ENCODE results near the gene FBXL15. TPM values are rescaled to one million over a fixed set of nuclear protein-coding genes. Genes with fewer than 3 reads are reported as not detected.
A peak's percentile ranks its signal among the peaks of the same experiment; 100 is the strongest.

Gene FBXL15
- total and polyA plus RNA-seq, 2 of the 13 experiments (the other 11 are each of a cell fraction or from before 2014, with no cell fraction given), result 4.3 to 8.3 TPM

DNA sequence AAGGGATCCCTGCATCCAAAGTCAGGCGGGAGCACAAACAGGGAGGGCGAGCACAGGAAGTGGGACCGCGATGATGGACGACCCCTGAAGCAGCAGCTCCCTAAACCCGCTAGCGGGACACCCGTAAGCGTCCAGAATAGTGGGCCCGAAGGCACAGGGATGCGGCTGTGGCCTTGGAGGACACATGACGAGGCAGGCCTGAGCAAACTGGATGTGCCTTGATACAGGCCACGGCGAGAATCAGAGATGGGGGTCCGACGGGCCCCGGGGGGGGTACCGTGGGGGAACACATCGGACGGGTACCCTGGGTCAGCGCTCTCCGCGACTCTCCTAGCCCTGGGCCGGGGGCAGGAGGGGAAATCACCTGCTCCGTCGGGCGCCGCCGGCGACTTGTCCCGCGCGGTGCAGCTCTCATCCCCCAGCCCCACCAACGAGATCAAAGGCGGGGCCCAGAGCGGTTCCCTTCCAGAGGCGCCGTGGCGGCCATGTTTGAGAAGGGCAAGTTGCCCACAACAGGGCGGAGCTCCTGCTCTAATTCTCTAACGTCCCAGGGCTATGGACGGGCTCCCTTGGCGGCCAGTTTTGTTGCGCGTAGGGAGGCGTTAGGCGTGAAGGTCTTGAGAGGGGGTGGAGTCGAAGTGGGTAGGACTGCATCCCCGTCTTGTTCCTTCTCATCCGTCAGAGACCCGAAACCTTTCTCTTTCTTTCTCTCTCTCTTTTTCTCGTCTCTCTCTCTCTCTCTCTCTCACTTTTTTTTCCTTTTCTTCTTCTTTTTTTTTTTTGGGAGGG is 11.7 kb downstream of the FBXL15 start, which contains the start of gene CUEDC2 (continued):
- TF ChIP-seq ZNF296 (CRISPR knock-in tag; conservative IDR thresholded peaks at IDR 0.05) (no peak), YEATS4 (CRISPR knock-in tag; IDR thresholded peaks at IDR 0.05; ENCODE audit: borderline replicate concordance) (peak; percentile 27; the same call in 1 of the 2 replicates), ZNF841 (CRISPR knock-in tag; IDR thresholded peaks at IDR 0.05; ENCODE audit: borderline replicate concordance) (no peak), CENPBD1 (CRISPR knock-in tag; IDR thresholded peaks at IDR 0.05; ENCODE audit: borderline replicate concordance, low read depth) (no peak), POLR2AphosphoS2 (IDR thresholded peaks at IDR 0.05; ENCODE audit: low read depth, low read length) (no peak), ELF3 (CRISPR knock-in tag; IDR thresholded peaks at IDR 0.05) (peak; percentile 50; the same call in 1 of the 2 replicates), ZNF362 (CRISPR knock-in tag; IDR thresholded peaks at IDR 0.05; ENCODE audit: borderline replicate concordance) (peak; percentile 50), ZNF382 (CRISPR knock-in tag; IDR thresholded peaks at IDR 0.05; ENCODE audit: borderline replicate concordance) (no peak), BRD4 (CRISPR knock-in tag; IDR thresholded peaks at IDR 0.05) (peak; percentile 28; the same call in 1 of the 2 replicates), FOXK1 (CRISPR knock-in tag; IDR thresholded peaks at IDR 0.05; ENCODE audit: borderline replicate concordance, low read depth) (peak; percentile 77; the same call in 1 of the 2 replicates), EP300 (IDR thresholded peaks at IDR 0.05; ENCODE audit: low read depth in 2 of 2, low read length in 2 of 2) (0 out of 4 replicates have a peak, but pooled peaks of 1 of the 2 experiments have one; percentile 17), EP300 (CRISPR knock-in tag; IDR thresholded peaks at IDR 0.05; ENCODE audit: borderline replicate concordance) (no peak), CSRNP2 (CRISPR knock-in tag; conservative IDR thresholded peaks at IDR 0.05; ENCODE audit: low read depth) (no peak), JUN (CRISPR knock-in tag; IDR thresholded peaks at IDR 0.05) (no peak), ZNF563 (CRISPR knock-in tag; IDR thresholded peaks at IDR 0.05) (peak; percentile 68; the same call in 1 of the 2 replicates), SRY (CRISPR knock-in tag; IDR thresholded peaks at IDR 0.05) (0 out of 2 replicates have a peak, but pooled peaks have one; percentile 75)
- TF ChIP-seq, protein P1, sequence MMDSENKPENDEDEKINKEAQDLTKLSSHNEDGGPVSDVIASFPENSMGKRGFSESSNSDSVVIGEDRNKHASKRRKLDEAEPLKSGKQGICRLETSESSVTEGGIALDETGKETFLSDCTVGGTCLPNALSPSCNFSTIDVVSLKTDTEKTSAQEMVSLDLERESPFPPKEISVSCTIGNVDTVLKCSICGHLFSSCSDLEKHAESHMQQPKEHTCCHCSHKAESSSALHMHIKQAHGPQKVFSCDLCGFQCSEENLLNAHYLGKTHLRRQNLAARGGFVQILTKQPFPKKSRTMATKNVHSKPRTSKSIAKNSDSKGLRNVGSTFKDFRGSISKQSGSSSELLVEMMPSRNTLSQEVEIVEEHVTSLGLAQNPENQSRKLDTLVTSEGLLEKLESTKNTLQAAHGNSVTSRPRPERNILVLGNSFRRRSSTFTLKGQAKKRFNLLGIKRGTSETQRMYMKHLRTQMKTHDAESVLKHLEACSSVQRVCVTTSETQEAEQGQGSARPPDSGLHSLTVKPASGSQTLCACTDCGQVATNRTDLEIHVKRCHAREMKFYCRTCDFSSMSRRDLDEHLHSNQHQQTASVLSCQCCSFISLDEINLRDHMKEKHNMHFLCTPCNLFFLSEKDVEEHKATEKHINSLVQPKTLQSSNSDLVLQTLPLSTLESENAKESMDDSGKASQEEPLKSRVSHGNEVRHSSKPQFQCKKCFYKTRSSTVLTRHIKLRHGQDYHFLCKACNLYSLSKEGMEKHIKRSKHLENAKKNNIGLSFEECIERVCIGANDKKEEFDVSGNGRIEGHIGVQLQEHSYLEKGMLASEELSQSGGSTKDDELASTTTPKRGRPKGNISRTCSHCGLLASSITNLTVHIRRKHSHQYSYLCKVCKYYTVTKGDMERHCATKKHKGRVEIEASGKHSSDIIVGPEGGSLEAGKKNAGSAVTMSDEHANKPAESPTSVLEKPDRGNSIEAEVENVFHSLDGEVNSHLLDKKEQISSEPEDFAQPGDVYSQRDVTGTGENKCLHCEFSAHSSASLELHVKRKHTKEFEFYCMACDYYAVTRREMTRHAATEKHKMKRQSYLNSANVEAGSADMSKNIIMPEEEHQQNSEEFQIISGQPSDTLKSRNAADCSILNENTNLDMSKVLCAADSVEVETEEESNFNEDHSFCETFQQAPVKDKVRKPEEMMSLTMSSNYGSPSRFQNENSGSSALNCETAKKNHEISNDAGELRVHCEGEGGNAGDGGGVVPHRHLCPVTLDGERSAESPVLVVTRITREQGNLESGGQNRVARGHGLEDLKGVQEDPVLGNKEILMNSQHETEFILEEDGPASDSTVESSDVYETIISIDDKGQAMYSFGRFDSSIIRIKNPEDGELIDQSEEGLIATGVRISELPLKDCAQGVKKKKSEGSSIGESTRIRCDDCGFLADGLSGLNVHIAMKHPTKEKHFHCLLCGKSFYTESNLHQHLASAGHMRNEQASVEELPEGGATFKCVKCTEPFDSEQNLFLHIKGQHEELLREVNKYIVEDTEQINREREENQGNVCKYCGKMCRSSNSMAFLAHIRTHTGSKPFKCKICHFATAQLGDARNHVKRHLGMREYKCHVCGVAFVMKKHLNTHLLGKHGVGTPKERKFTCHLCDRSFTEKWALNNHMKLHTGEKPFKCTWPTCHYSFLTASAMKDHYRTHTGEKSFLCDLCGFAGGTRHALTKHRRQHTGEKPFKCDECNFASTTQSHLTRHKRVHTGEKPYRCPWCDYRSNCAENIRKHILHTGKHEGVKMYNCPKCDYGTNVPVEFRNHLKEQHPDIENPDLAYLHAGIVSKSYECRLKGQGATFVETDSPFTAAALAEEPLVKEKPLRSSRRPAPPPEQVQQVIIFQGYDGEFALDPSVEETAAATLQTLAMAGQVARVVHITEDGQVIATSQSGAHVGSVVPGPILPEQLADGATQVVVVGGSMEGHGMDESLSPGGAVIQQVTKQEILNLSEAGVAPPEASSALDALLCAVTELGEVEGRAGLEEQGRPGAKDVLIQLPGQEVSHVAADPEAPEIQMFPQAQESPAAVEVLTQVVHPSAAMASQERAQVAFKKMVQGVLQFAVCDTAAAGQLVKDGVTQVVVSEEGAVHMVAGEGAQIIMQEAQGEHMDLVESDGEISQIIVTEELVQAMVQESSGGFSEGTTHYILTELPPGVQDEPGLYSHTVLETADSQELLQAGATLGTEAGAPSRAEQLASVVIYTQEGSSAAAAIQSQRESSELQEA (CRISPR knock-in tag; IDR thresholded peaks at IDR 0.05; ENCODE audit: not compliant biosample characterization), result no peak

All from HepG2 (cell line).